K562 (cell line): Measurements from ENCODE around the gene KIF20B. TPM values are rescaled to one million over a fixed set of nuclear protein-coding genes. Genes with fewer than 3 reads are reported as not detected.

Source experiments
- ARID1B ChIP-seq: fragments of 450-650 bp; IDR thresholded peaks from 2 replicates; pipeline ENCODE4 v1.6.1; 2016; ENCODE audit warnings: antibody characterized with exemption, mild to moderate bottlenecking, inconsistent platforms
- ATF1 ChIP-seq, 2 experiments: fragments of 450-650 bp in 1 of 2; IDR thresholded peaks; 2 replicates each; pipeline ENCODE4 v1.6.1; 2016; ENCODE audit warnings: missing compliant biosample characterization in 1 of 2, missing genetic modification characterization in 1 of 2
- ATF7 ChIP-seq: fragments of 450-650 bp; IDR thresholded peaks from 2 replicates; pipeline ENCODE4 v1.7.1; 2014; ENCODE audit warnings: mild to moderate bottlenecking, moderate library complexity
- BACH1 ChIP-seq: fragments of 200-800 bp; sonication (Bioruptor generic); IDR thresholded peaks from 2 replicates; pipeline ENCODE4 v1.6.1; 2016; ENCODE audit warnings: missing genetic modification characterization, missing compliant biosample characterization
- CBX3 ChIP-seq, 2 experiments: IDR thresholded peaks; 1 replicate in 1 of 2; 2 replicates in 1 of 2; pipeline ENCODE4 v1.6.1; 2012; ENCODE audit warnings: inconsistent platforms in 2 of 2, low read length in 2 of 2, borderline replicate concordance in 1 of 2, control low read depth in 1 of 2
- CEBPB ChIP-seq: fragments of 450-650 bp; IDR thresholded peaks from 2 replicates; pipeline ENCODE4 v1.6.1; 2016; ENCODE audit warnings: missing genetic modification characterization, missing compliant biosample characterization
- DEAF1 ChIP-seq: fragments of 450-650 bp; formaldehyde crosslinking; IDR thresholded peaks from 2 replicates; pipeline ENCODE4 v1.4.0; 2020; ENCODE audit warnings: mild to moderate bottlenecking, moderate library complexity
- EWSR1 ChIP-seq: fragments of 450-650 bp; IDR thresholded peaks from 2 replicates; pipeline ENCODE4 v1.6.1; 2018; ENCODE audit warnings: borderline replicate concordance, mild to moderate bottlenecking, low read depth, moderate library complexity; ENCODE audit not compliant: partially characterized antibody
- HMBOX1 ChIP-seq: sonication (generic); IDR thresholded peaks from 2 replicates; pipeline ENCODE4 v1.6.1; 2016
- MXD1 ChIP-seq: fragments of 250-450 bp; sonication (Bioruptor Pico); IDR thresholded peaks from 2 replicates; pipeline ENCODE4 v1.8.0; 2021; ENCODE audit warnings: borderline replicate concordance, mild to moderate bottlenecking, moderate library complexity; ENCODE audit not compliant: poor library complexity, severe bottlenecking
- MYBL2 ChIP-seq, 2 experiments: fragments of 450-650 bp in 1 of 2; sonication (generic) in 1 of 2; formaldehyde crosslinking in 1 of 2; IDR thresholded peaks; 2 replicates each; pipeline versions ENCODE4 v1.6.1 to v1.8.1; 2017 to 2022; ENCODE audit warnings: borderline replicate concordance in 1 of 2, inconsistent platforms in 1 of 2, low read depth in 1 of 2, mild to moderate bottlenecking in 1 of 2, missing genetic modification reagents in 1 of 2, moderate library complexity in 1 of 2
- NEUROD1 ChIP-seq: fragments of 150-350 bp; IDR thresholded peaks from 2 replicates; pipeline ENCODE4 v1.6.1; 2014; ENCODE audit warnings: borderline replicate concordance, low read length, low read depth; ENCODE audit not compliant: partially characterized antibody
- NR2C1 ChIP-seq, 2 experiments: fragments of 450-650 bp; IDR thresholded peaks; 2 replicates each; pipeline ENCODE4 v1.6.1; 2017; ENCODE audit warnings: mild to moderate bottlenecking in 2 of 2, antibody characterized with exemption in 1 of 2, inconsistent platforms in 1 of 2, missing compliant biosample characterization in 1 of 2, missing genetic modification characterization in 1 of 2
- NRF1 ChIP-seq, 2 experiments: fragments of 450-650 bp; IDR thresholded peaks in 1 of 2; conservative IDR thresholded peaks in 1 of 2; 2 replicates each; pipeline ENCODE4 v1.6.1; 2014; ENCODE audit warnings: mild to moderate bottlenecking in 2 of 2
- RBM22 ChIP-seq: fragments of 200-400 bp; formaldehyde crosslinking; IDR thresholded peaks from 2 replicates; pipeline ENCODE4 v1.6.1; 2018; ENCODE audit warnings: low read length, low read depth; ENCODE audit not compliant: poor library complexity, severe bottlenecking
- SP1 ChIP-seq: sonication (generic); formaldehyde crosslinking; IDR thresholded peaks from 2 replicates; pipeline ENCODE4 v1.8.1; 2022; ENCODE audit warnings: mild to moderate bottlenecking, missing genetic modification reagents
- TAF7 ChIP-seq: fragments of 450-650 bp; IDR thresholded peaks from 2 replicates; pipeline ENCODE4 v1.6.1; 2016; ENCODE audit warnings: missing genetic modification characterization, missing compliant biosample characterization
- U2AF2 ChIP-seq: fragments of 200-400 bp; formaldehyde crosslinking; optimal IDR thresholded peaks from 2 replicates; pipeline ENCODE3; 2017; ENCODE audit warnings: low read depth, mild to moderate bottlenecking, low read length
- YY1 ChIP-seq, 3 experiments: IDR thresholded peaks; 2 replicates each; pipeline ENCODE4 v1.6.1; 2011; ENCODE audit warnings: low read length in 2 of 3, mild to moderate bottlenecking in 2 of 3, moderate library complexity in 2 of 3, borderline replicate concordance in 1 of 3, control low read depth in 1 of 3, low read depth in 1 of 3; ENCODE audit not compliant: insufficient read depth in 3 of 3, insufficient replicate concordance in 2 of 3, control insufficient read depth in 1 of 3, insufficient read length in 1 of 3; ENCODE audit errors: extremely low read depth in 1 of 3
- ZC3H4 ChIP-seq: sonication (generic); formaldehyde crosslinking; IDR thresholded peaks from 2 replicates; pipeline ENCODE4 v1.9.0; 2021; ENCODE audit warnings: missing genetic modification reagents, borderline replicate concordance
- ZNF23 ChIP-seq: fragments of 250-450 bp; sonication (Bioruptor Pico); IDR thresholded peaks from 2 replicates; pipeline ENCODE4 v1.4.0; 2020; ENCODE audit warnings: mild to moderate bottlenecking
- ZNF354B ChIP-seq: fragments of 250-450 bp; sonication (Bioruptor Pico); IDR thresholded peaks from 2 replicates; pipeline ENCODE4 v1.4.0; 2020
- ZNF766 ChIP-seq: fragments of 200-800 bp; sonication (Bioruptor generic); conservative IDR thresholded peaks from 2 replicates; pipeline ENCODE4 v1.6.1; 2016; ENCODE audit warnings: missing genetic modification characterization, missing compliant biosample characterization
- polyA plus RNA-seq, 8 experiments: library from polyadenylated mRNA; depleted of rRNA in 4 of 8; stranded (reverse) in 5 of 8; unstranded in 3 of 8; fragments of >200 nt; fragmentation: Nextera tagmentation in 2 of 8; fragmentation: Illumina TruSeq in 1 of 8; extraction: Ambion mirVana in 2 of 8; extraction: Trizol in 1 of 8; gene quantifications; 2 replicates each; pipeline versions ENCODE4 v1.2.1 to v1.2.3, GENCODE V29; 2011 to 2014; ENCODE audit warnings: inconsistent platforms in 1 of 8, missing spikeins in 1 of 8
- total RNA-seq, 7 experiments: library from RNA; depleted of rRNA in 6 of 7; stranded (reverse); fragments of >200 nt in 6 of 7; fragmentation: Illumina TruSeq in 2 of 7; extraction: Trizol in 2 of 7; gene quantifications; 2 replicates each; pipeline versions ENCODE4 v1.2.1 to v1.2.3, GENCODE V29; 2011 to 2021; ENCODE audit warnings: low replicate concordance in 1 of 7

The KIF20B gene
- total and polyA plus RNA-seq, 9 of the 15 experiments (the other 6 are each of a cell fraction or from before 2014, with no cell fraction given): 18.6 to 56.5 (median 32.9) TPM

GRCh38 chr10:89701242-89702120, at the start of gene KIF20B (continued):
- no peak for TF ChIP-seq RBM22
- no peak for TF ChIP-seq DEAF1 (CRISPR knock-in tag)
- no peak for TF ChIP-seq BACH1 (tag)
- no peak for TF ChIP-seq MXD1 (CRISPR knock-in tag)
- TF ChIP-seq TAF7 (tag): no peak; the same call in 1 of the 2 replicates
- peak; percentile 73 for TF ChIP-seq CEBPB
- TF ChIP-seq EWSR1: no peak
- TF ChIP-seq HMBOX1: peak; percentile 62
- TF ChIP-seq YY1 (IDR thresholded peaks at IDR 0.05; ENCODE audit: borderline replicate concordance in 1 of 3, control insufficient read depth in 1 of 3, extremely low read depth in 1 of 3, insufficient read depth in 3 of 3, insufficient read length in 1 of 3, insufficient replicate concordance in 2 of 3, low read depth in 1 of 3, low read length in 2 of 3): peak; percentile 66 to 95 (median 92)
- no peak for TF ChIP-seq ATF1 (CRISPR knock-in tag; IDR thresholded peaks at IDR 0.05)
- peak; percentile 78 for TF ChIP-seq ATF1 (tag; IDR thresholded peaks at IDR 0.05)
- no peak for TF ChIP-seq ZNF766
- TF ChIP-seq MYBL2 (IDR thresholded peaks at IDR 0.05; ENCODE audit: low read depth): peak; percentile 98
- no peak; the same call in 1 of the 2 replicates for TF ChIP-seq MYBL2 (CRISPR knock-in tag; IDR thresholded peaks at IDR 0.05; ENCODE audit: borderline replicate concordance)
- TF ChIP-seq NEUROD1: peak; percentile 8
- peak in 1 of 2 experiments; percentile 17; a peak in 1 of 3 replicates for TF ChIP-seq CBX3 (IDR thresholded peaks at IDR 0.05; ENCODE audit: borderline replicate concordance in 1 of 2, low read length in 2 of 2)
- TF ChIP-seq ZNF23 (CRISPR knock-in tag): no peak
- 0 out of 2 replicates have a peak, but pooled peaks have one; percentile 32 for TF ChIP-seq NR2C1 (IDR thresholded peaks at IDR 0.05)
- no peak for TF ChIP-seq NR2C1 (tag; IDR thresholded peaks at IDR 0.05)
- TF ChIP-seq ARID1B: peak; percentile 52
- peak; percentile 68 to 73 for TF ChIP-seq NRF1 (conservative IDR thresholded peaks at IDR 0.05 in 1 of 2, IDR thresholded peaks at IDR 0.05 in 1 of 2)
- no peak for TF ChIP-seq U2AF2
- no peak for TF ChIP-seq ZNF354B (CRISPR knock-in tag)
- peak; percentile 82 for TF ChIP-seq ATF7
- TF ChIP-seq ZC3H4 (CRISPR knock-in tag): no peak
- peak; percentile 74 for TF ChIP-seq SP1 (CRISPR knock-in tag)
